Gastroesophageal sphincter (tissue), 4 donors: ENCODE measurements around the gene DNASE1. TPM values are rescaled to one million over a fixed set of nuclear protein-coding genes. Genes with fewer than 3 reads are reported as not detected.

Experiments used
- ATAC-seq: fragments of 150-250 bp; one replicate; pipeline ENCODE4 v1.9.1; 2016; ENCODE audit warnings: mild to moderate bottlenecking, moderate library complexity
- H3K27ac ChIP-seq, 4 donors: fragments of 200-600 bp; sonication (generic) in 3 of 4; 1 replicate in 3 of 4; 2 replicates in 1 of 4; pipeline ENCODE4 v1.5.1; 2016 to 2019
- H3K27me3 ChIP-seq: fragments of 200-600 bp; sonication (generic); one replicate; pipeline ENCODE4 v1.5.1; 2019
- H3K36me3 ChIP-seq, 2 donors: fragments of 200-600 bp; sonication (generic); one replicate each; pipeline ENCODE4 v1.5.1; 2019; ENCODE audit warnings: control low read depth in 1 of 2
- H3K4me1 ChIP-seq, 3 donors: fragments of 200-600 bp; sonication (generic); 1 replicate in 2 of 3; 2 replicates in 1 of 3; pipeline ENCODE4 v1.5.1; 2016 to 2019; ENCODE audit warnings: control low read depth in 2 of 3
- H3K4me3 ChIP-seq, 2 donors: fragments of 200-600 bp; sonication (generic); one replicate each; pipeline ENCODE4 v1.5.1; 2019; ENCODE audit warnings: mild to moderate bottlenecking in 1 of 2, moderate library complexity in 1 of 2
- H3K9me3 ChIP-seq, 3 donors: fragments of 200-600 bp; sonication (generic); one replicate each; pipeline ENCODE4 v1.5.1; 2017 to 2019; ENCODE audit warnings: control low read depth in 2 of 3
- EP300 ChIP-seq: sonication (generic); formaldehyde crosslinking; IDR thresholded peaks from one replicate; pipeline ENCODE4 v1.6.1; 2017; ENCODE audit warnings: antibody characterized with exemption, mild to moderate bottlenecking
- POLR2A ChIP-seq, 2 donors: fragments of 450-650 bp; IDR thresholded peaks; one replicate each; pipeline ENCODE4 v1.6.1; 2017; ENCODE audit warnings: antibody characterized with exemption in 2 of 2, mild to moderate bottlenecking in 2 of 2, moderate library complexity in 1 of 2
- POLR2AphosphoS5 ChIP-seq: sonication (generic); formaldehyde crosslinking; IDR thresholded peaks from one replicate; pipeline ENCODE4 v1.6.1; 2017; ENCODE audit warnings: antibody characterized with exemption
- WGBS, 2 donors: methylation state at CpG; one replicate each; pipeline ENCODE4 v1.1.5; 2018; ENCODE audit warnings: low coverage in 1 of 2; 5-methylcytosine and 5-hydroxymethylcytosine counted together
- total RNA-seq, 4 donors: library from RNA; depleted of rRNA; stranded (reverse); fragments of >200 nt; gene quantifications; one replicate each; pipeline ENCODE4 v1.1.0, GENCODE V29; 2016
- TF ChIP-seq, protein P1 (sequence below), 4 experiments: fragments of 200-600 bp in 2 of 4; fragments of 450-650 bp in 2 of 4; sonication (generic) in 1 of 4; IDR thresholded peaks; one replicate each; pipeline ENCODE4 v1.5.1; 2017 to 2019; ENCODE audit warnings: antibody characterized with exemption in 4 of 4, mild to moderate bottlenecking in 2 of 4, moderate library complexity in 2 of 4

DNASE1 gene
- total RNA-seq, 4 donors from 2014 or later: 7.1 to 20.9 (median 11.0) TPM

DNA sequence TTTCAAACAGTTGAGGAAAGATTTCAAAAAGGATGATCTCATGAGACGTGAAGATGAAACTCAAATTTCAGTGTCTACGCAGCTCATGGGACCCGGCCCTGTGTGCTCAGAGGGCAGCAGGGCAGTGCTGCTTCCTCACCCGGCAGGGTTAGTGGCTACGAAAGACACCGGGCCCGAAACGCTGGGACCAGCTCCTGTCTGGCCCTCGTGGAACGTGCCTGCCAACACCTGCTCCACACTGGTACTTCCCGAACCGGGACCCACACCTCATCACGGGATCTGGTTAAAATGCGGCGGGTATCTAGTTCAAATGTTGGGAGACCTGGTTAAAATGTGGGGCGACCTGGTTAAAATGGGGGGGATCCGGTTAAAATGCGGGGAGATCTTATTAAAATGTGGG is 18.7 kb downstream of the DNASE1 start:
- WGBS, 2 donors: 100% methylated on average over 2 of the region's 18 CpGs
- TF ChIP-seq EP300: no peak
- no peak for TF ChIP-seq POLR2AphosphoS5
- no peak for TF ChIP-seq POLR2A (IDR thresholded peaks at IDR 0.05)
- TF ChIP-seq, protein P1, sequence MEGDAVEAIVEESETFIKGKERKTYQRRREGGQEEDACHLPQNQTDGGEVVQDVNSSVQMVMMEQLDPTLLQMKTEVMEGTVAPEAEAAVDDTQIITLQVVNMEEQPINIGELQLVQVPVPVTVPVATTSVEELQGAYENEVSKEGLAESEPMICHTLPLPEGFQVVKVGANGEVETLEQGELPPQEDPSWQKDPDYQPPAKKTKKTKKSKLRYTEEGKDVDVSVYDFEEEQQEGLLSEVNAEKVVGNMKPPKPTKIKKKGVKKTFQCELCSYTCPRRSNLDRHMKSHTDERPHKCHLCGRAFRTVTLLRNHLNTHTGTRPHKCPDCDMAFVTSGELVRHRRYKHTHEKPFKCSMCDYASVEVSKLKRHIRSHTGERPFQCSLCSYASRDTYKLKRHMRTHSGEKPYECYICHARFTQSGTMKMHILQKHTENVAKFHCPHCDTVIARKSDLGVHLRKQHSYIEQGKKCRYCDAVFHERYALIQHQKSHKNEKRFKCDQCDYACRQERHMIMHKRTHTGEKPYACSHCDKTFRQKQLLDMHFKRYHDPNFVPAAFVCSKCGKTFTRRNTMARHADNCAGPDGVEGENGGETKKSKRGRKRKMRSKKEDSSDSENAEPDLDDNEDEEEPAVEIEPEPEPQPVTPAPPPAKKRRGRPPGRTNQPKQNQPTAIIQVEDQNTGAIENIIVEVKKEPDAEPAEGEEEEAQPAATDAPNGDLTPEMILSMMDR (IDR thresholded peaks at IDR 0.05): no peak
- H3K27ac ChIP-seq: no peak overlapping the region
- H3K4me3 ChIP-seq: no peak overlapping the region
- peaks cover 0 to 92% of the 10 kb centered on the region in 2 donors for H3K36me3 ChIP-seq
- H3K27me3 ChIP-seq: no peaks in the 10 kb centered on the region
- H3K4me1 ChIP-seq: no peaks in the 10 kb centered on the region
- no peak for ATAC-seq
- no peaks in the 10 kb centered on the region for H3K9me3 ChIP-seq

DNA sequence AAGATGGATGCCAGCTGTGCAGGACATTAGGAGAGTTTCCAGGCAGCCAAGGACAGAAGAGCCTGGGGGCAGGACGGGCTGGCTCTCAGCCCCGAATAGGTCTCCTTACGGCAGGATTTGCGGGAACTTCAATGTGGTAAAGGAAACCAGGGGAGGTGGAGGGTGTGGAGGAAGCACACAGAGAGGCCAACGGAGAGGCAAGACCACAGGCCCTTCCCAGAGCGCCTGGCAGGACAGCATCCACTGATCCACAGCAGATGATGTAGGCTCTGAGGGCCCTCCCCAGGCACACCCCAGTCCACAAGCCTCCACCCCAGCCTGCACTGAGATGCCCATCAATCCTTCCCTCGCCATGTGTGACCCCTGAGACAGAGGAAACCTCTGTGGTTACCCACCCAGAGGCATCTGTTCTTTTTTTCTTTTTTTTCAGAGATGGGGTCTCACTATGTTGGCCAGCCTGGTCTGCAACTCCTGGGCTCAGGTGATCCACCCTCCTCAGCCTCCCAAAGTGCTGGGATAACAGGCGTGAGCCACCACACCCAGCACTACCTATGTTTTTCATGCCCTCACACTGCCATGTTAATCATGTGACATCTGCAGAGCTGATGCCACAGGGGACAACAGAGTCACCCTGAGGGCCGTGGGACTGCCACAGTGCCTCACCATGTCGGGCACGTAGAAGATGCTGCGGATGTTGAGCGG is 19.3 kb downstream of the DNASE1 start:
- peaks cover 0 to 92% of the 10 kb centered on the region in 2 donors for H3K36me3 ChIP-seq
- no peak overlapping the region for H3K27ac ChIP-seq
- no peak for ATAC-seq

DNA sequence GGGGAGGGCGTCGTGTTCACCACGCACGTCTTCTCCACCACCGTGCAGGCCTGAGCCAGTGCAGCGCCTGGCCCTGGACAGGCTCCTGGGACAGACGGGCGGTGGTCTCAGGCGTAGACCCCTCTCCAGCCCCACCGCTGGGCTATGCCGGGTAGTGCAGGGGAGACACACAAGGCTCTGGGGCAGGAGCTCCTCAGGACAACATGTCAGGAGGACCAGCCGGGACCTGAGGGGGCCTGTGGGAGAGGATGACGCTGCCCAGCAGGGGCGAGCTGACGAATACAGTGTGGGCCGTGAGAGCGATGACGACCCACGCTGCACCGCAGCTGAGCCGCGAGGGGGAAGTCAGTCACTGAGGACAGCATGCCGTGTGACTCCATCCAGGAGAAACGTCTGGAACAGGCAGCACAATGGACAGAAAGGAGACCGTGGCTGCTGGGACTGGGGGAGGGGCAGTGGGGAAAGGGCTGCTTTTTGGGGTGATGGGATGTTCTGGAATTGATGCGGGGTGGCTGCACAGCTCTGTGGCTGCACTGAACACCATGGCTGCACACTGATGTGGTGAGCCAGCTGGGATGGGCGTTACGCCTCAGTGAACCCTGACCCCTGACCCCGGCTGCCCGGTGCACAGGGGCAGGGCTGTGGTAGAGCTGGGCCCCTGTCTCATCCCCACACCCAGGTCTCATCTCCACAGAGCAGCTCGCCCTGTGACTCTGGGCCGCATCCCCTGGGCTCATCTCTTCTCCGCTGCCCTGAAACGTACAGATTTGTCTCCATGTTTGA is 20.2 kb downstream of the DNASE1 start:
- Histone ChIP-seq H3K36me3 (peaks cover 0 to 95% of the 10 kb centered on the region in 2 donors), H3K9me3 (no peaks in the 10 kb centered on the region), H3K4me3 (no peak overlapping the region), H3K4me1 (no peaks in the 10 kb centered on the region), H3K27ac (no peak overlapping the region), H3K27me3 (no peaks in the 10 kb centered on the region)
- no peak for ATAC-seq
- WGBS, 2 donors: 70 to 100% methylated on average over 1 to 2 of the region's 34 CpGs
- TF ChIP-seq POLR2AphosphoS5 (no peak), POLR2A (IDR thresholded peaks at IDR 0.05) (no peak), EP300 (no peak)
- TF ChIP-seq, protein P1 (IDR thresholded peaks at IDR 0.05): no peak

More for the DNA sequence above, 19.3 kb downstream of the DNASE1 start:
- no peaks in the 10 kb centered on the region for H3K27me3 ChIP-seq
- H3K4me3 ChIP-seq: no peak overlapping the region
- H3K9me3 ChIP-seq: no peaks in the 10 kb centered on the region
- H3K4me1 ChIP-seq: no peaks in the 10 kb centered on the region
- no peak for TF ChIP-seq EP300
- TF ChIP-seq POLR2AphosphoS5: no peak
- TF ChIP-seq, protein P1 (IDR thresholded peaks at IDR 0.05): no peak
- TF ChIP-seq POLR2A (IDR thresholded peaks at IDR 0.05): no peak
- 88 to 100% methylated on average over 1 to 5 of the region's 13 CpGs for WGBS, 2 donors

DNA sequence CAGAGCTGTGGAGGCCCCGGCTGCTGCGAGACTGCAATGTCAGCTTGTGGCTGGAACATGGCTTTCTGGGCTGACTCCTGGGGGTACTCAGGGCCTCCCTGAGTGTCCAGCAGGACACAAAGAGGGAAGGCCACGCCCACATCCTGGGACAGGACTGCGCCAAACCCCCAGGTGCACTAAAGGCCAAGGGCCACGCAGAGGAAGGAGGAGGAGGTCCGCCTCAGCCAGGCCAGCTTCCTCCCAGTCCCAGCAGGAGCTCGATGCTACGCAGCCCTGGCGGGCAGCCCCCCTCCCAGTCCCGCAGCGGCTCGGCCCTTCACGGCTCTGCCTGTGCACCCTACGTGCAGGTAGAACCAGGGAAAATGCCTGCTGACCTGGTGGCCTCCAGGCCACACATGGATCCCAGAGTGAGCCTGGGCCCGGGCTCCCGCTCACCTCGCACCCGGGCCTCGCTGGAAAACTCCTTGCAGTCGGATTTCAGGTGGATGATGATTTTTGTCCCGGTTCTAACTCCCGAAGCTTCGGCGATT is 21.2 kb downstream of the DNASE1 start:
- 40 to 89% methylated on average over 2 to 7 of the region's 24 CpGs for WGBS, 2 donors

DNA sequence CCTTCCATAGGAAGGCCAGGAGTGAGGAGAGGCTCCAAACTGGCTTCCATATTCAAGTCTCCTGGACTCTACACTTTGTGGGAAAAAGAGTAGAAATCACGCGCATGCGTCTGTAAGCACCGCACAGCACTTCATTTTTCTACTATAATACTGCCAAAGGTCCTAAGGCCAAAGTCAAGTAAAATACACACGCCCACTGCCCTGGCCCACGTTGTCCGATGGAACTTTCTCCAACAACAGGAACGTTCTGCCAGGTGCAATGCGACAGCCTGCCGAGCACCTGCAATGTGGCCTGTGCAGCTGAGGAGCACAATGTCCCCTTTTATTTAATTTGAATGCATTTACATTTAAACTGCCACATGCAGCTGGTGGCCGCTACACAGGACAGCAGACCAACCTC is 23.5 kb downstream of the DNASE1 start:
- Histone ChIP-seq H3K27me3 (no peaks in the 10 kb centered on the region), H3K4me3 (no peak overlapping the region), H3K9me3 (no peaks in the 10 kb centered on the region), H3K36me3 (peaks cover 0 to 97% of the 10 kb centered on the region in 2 donors), H3K27ac (no peak overlapping the region), H3K4me1 (no peaks in the 10 kb centered on the region)
- TF ChIP-seq POLR2A (IDR thresholded peaks at IDR 0.05) (no peak), EP300 (no peak), POLR2AphosphoS5 (no peak)
- TF ChIP-seq, protein P1 (IDR thresholded peaks at IDR 0.05): no peak
- WGBS, 2 donors: 94% methylated on average over 10 of the region's 11 CpGs
- ATAC-seq: no peak

More for the DNA sequence above, 21.2 kb downstream of the DNASE1 start:
- no peaks in the 10 kb centered on the region for H3K27me3 ChIP-seq
- no peak overlapping the region for H3K27ac ChIP-seq
- TF ChIP-seq POLR2AphosphoS5: no peak
- no peak for TF ChIP-seq POLR2A (IDR thresholded peaks at IDR 0.05)
- H3K4me1 ChIP-seq: no peaks in the 10 kb centered on the region
- H3K4me3 ChIP-seq: no peak overlapping the region
- H3K9me3 ChIP-seq: no peaks in the 10 kb centered on the region
- ATAC-seq: no peak
- peaks cover 0 to 100% of the 10 kb centered on the region in 2 donors for H3K36me3 ChIP-seq
